Stimulated activated CD4-positive, alpha-beta T cell treated with anti-CD3 and anti-CD28 coated beads, Interleukin-2, amount 100 ng/mL, for 4 hours (primary cell): ENCODE results near the gene ID3.
A peak's percentile ranks its signal among the peaks of the same experiment; 100 is the strongest.

Source experiments
- DNase-seq: peaks from one replicate; pipeline ENCODE4 v3.0.0-alpha.2; 2020; ENCODE audit warnings: low read depth

The ID3 gene

DNA sequence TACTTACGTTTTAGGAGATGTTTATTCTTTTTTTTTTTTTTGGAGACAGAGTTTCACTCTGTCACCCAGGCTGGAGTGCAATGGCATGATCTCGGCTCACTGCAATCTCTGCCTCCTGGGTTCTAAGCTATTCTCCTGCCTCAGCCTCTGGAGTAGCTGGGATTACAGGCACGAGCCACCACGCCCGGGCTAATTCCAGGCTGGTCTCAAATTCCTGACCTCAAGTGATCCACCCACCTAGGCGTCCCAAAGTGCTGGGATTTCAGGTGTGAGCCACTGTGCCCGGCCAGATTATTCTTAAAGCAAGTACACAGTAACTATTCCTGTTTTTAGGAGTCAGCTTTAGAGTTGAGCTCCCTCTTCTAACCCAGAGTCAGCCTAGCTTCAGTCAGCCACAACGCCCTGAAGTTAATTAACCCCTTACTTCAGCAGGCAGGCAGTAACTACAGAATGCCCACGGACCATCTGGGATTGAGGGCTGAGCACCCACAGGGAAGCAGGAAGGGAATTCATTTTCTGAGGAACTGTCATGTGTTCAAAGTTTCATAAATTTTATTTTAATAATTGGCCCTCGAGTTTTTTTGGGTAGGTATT lies 5.3 kb upstream of the ID3 start:
- DNase-seq: no peak

DNA sequence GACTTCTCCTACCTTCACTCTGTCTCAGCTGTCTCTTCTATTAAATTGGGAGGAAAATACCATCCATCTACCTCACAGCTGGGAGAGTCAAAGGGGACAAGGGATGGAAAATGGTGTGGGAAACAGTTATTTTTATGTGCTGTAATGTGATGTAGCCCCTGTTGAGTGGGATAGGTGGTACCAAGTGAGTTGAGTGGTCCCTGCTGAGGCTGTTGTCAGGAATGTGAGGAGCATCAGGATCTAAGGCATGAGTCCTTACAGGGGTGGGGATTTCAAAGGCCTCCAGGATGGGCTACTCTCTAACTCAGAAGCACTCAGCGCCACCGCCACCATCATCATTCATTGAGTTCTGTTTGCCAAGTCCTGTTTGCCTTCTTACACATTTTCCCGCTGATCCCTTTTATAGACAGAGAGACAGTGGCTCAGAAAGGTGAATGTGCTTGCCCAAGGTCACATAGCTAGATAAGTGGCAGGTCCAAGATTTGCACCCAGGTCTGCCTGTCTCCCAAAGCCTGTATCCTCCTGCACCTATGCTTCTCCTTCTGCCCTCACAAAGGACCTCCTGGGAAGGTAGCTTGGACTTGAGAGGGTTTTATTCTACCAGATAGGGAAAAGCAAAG lies 4.6 kb upstream of the ID3 start:
- DNase-seq: no peak

DNA sequence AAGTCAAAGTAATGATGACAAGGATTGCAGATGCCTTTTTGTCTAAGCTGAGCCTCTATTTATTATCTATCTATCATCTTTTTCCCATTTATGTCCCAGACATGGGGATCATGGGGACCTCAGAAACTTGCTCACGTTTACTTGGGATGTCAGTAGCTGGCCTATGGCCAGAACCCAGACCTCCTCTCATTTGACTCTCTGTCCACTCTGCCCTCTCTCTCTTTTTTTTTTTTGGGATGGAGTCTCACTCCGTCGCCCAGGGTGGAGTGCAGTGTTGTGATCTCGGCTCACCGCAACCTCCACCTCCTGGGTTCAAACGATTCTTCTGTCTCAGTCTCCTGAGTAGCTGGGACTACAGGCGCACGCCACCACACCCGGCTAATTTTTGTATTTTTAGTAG lies 3.7 kb upstream of the ID3 start:
- no peak for DNase-seq

DNA sequence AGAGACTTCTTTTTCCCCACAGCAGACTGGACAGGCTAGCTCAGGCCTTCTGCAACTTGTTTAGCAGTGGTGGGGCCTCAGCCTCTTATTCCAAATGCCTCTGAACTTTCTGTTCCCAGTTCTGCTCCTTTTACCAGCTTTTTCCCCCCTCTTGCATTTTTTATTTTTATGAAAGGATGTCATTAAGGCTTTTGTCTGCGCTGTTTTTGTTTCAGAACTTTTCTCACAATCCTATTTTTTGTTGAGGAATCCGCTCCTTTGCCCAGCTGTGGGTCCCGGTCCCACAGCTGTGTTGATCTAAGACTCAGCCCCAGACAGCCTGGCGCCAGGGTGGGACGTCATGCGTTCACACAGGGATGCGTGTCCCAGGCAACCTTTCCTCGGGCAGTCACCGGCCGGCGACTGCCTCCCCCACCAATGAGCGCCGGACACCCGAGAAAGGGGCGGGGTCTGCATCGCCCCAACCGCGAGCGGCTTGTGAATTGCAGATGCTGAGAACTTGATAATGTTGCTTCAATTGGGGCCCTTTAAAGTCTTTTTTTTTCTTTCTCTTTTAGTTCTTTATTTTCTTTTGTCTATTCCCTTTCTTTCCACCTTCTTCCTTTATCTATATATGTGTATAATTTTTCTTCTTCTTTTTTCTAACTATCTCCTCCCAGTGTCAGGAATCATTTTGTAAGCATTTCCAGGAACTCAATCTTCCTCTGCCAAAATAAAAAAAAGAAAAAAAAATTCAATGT lies 3.0 kb upstream of the ID3 start:
- DNase-seq: no peak

DNA sequence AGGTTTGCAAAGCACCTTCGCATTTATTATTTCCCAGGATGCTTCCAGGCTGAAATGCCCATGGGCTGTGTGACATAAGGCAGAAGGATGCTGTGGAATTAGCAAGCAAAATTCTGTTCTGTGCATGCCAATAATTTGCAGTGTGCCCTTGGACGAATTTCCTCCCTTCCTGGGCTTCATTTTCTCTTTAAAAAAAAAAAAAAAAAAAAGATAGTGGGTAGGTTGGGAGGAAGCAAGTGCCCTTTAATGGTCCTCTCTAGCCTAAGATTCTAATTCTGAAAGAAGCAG lies 2.5 kb upstream of the ID3 start:
- no peak for DNase-seq

DNA sequence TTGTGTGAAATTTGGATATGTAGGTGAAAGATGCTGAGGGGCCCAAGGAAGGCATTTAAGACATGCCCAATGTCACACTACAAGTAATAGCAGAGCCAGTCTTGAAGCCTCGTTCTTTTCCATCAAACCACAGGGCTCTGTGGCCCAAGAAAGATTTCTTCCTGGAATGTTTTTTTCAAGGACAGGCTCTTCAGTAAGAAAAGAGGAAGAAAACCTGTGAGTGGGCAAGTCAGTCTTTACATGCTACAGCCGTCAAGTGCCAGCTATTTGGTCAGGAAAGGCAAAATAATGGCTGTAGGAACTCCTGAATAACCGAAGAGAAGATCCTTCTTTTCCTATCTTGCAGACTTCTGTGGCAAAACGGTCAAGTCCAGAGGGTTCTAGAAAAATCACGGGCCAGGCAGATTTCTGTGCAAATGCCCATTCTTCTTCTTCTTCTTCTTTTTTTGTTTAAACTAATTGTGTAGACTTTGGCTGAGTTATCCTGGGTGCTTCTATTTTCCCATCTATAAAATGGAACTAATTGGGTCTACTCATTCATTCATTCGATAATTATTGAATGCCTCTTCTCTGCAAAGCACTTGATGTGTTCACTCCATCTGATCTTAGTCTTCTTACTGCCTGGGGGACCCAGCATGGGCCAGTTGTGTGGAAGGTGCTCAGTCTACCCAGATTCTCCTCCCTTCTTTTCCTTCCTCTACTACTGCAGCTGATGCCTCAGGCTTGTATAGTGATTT lies 1.9 kb upstream of the ID3 start:
- no peak for DNase-seq

DNA sequence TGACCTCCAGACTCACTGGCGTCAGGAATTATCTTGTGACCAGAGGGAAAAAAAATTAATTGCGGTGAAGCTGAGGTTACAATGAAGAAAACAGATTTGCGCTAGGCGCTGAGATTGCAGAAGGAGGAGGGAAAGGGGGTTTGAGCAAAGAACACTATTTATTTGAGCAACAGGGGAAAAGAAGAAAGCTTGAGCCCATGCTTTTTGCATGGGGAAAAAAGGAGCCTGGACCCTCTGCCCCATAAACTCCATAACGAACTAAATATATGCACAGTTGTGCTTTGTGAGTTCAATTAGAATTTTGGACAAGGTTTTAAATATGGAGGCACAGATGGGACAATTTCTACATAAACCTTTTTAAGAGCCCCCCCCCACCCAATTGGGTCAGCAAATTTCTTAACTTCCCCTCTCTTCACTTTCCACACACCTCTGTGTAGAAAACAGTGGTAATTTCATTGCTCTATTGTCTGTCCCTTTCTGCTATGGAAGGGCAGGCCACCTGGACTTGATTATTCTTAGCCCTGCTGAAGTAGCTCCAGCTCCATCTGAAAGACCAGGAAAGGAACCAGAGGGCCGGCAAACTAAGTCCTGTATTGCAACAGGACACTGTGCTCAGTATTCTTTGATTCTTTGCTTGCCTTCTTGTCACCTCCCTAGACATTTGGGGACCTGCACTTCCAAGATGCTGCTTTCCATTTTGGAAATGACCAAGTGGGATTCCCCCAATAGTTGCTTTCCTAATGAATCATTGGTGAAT lies 862 bp upstream of the ID3 start:
- no peak for DNase-seq

DNA sequence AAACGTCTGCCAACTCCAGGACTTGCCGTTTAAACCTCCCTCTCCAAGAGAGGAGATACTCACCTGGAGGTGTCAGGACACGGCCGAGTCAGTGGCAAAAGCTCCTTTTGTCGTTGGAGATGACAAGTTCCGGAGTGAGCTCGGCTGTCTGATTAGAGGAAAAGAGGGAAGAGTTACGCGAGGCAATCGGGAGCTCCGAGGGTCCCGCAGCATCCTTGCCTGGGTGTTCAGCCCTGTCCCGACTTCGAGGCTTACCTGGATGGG lies 497 bp downstream of the ID3 start:
- DNase-seq: no peak

DNA sequence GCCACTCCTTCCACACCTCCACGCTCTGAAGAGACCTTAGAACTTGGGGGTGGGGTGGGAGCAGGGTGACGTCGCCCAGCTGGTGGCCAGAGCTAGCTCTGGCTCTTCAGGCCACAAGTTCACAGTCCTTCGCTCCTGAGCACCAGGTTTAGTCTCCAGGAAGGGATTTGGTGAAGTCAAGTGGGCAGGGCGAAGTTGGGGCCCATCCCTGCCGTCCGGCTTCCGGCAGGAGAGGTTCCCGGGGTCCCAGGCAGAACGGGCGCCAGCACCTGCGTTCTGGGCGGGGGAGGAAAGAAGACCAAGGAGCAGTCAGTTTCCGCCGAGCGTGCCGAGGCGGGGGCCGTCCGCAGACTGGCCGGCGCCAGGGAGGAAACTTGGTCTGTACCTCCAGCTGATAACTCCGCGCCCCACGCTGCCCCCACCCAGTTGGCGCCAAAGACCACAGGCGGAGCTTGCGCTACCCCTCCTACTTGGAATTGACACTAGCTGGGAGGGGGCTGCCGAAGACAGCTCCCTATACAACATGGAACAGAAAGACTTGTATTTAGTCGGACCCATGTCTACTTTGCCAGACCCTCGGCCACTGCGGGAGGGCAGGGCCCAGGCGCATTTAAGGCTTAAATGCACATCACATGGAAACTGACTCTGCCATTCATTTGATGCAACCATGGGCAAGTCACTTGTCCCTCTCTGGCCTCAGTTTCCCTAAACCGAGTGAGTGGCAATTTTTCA lies 995 bp downstream of the ID3 start:
- no peak for DNase-seq

DNA sequence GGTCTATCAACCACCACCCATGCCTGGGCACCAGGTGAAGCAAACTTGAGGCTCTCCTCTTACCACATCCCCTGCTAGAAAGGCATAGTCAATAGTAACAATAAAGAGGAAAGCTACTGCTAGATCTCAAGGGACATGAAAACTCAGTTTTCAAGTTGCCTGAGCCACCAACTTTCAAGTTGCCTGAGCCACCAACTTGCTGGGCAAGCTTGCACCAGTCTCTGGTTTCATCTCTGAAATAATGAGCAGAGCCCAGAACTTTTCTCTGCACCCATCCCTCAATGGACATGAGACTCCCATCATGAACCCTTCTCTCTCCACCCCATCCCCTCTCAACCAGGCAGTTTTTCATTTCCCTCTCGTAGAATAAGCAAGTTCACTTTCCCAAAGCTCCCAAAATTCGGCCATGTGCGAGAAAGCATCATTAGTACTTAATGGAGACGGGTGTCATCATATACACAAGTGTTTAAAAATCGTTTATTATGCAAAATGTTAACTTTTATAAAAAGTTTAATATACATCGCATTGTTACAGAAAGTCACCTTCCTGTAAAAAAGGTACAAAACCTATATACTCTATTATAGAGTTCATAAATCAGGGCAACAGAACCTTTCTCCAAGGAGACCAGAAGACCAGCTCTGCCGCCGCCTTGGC lies 1.7 kb downstream of the ID3 start:
- no peak for DNase-seq

DNA sequence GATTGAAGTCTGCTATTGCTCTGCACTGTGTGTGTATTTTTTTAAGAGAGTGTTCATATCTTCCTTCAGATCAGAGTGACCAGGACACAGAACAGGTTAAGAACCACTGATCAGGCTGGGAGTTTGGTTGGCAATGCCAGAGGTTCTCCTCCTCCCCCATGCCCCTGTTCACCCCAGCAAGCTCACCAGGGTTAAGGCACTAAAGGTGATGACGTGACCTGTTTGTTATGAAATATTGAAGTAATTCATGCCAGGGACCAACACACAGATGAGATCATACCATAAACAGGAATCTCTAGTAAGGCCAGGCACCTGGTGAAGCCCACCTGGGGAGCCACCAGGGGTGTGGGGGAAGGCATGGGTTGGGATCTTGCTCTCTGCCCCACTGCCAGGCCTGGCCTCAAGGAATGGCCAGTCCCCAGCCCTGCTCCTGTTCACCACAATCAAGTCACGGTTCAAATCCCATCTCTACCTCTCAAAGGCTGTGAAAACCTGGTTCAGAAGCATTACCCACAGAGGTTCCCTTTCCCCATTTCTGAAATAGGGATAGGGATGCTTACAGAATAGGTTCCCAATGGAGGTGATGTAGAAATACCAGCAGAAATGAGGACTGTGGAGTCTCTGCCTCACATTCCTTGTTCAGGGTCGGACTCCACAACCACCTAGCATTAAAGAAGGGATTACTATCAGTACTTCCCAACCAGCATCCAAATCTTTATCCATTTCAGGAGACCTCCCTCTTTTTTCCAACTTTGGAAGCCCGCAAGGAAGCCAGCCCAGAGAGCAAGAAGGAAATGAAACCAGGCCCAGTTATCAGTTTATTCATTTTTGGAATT lies 2.4 kb downstream of the ID3 start:
- no peak for DNase-seq

DNA sequence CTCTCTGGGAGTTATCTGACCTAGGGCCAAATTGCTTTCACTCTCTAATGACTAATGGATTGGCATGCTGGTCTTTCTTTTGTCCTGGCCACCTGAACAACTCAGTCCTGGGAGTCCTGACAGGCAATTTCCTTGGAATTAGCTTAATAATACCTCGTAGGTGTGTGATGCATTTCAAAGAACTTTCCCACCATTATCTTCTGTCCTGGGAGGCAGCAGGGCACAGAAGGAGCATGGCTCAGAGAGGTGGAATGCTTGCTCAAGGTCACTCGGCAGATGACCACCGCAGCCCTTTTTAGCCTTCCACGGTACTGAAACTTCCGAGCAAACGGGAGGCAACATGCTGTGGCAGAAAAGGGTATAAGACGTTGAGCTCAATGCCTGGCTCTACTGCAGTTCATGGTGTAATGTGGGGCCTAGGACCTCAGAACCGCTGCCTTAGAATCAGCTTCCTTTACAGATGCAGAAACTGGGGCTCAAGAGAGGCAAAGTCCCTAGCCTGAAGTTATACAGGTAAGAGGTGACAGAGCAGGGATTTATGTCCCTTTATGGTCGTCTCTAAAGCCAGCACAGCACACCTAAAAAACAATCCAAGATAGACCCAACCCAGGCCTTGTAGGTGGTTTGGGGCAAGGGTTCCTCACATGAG lies 3.2 kb downstream of the ID3 start:
- no peak for DNase-seq

DNA sequence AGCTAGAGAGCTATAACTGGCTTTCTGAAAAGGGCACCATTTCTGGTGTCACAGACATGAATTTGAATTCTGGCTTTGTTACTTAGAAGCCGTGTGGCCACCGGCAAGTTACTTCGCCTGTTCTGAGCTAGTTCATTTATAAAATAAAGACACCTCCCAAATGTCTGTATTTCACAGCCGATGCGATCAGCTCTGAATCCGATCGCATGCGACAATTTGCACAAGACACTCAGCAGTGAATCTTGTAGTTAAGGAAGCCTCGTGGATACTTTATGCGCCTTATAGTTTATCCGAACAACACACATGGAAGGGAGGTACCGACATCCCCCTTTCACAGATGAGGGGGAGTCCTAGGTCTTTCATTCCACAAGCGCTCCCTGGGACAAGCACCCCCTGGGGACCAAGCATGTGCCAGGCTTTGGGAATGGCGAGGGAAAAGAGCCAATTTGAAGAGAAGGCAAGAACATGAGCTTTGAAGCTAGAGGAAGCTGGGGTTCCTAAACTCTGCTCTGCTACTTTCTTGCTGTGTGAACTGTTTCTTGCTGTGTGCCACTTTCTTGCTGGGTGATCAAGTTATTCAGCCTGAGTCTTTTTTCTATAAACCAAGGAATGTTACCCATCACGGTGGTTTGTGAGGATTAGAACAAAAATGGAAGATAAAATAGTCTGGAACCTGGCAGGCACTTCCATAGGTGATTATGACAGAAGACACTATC lies 3.9 kb downstream of the ID3 start:
- no peak for DNase-seq

DNA sequence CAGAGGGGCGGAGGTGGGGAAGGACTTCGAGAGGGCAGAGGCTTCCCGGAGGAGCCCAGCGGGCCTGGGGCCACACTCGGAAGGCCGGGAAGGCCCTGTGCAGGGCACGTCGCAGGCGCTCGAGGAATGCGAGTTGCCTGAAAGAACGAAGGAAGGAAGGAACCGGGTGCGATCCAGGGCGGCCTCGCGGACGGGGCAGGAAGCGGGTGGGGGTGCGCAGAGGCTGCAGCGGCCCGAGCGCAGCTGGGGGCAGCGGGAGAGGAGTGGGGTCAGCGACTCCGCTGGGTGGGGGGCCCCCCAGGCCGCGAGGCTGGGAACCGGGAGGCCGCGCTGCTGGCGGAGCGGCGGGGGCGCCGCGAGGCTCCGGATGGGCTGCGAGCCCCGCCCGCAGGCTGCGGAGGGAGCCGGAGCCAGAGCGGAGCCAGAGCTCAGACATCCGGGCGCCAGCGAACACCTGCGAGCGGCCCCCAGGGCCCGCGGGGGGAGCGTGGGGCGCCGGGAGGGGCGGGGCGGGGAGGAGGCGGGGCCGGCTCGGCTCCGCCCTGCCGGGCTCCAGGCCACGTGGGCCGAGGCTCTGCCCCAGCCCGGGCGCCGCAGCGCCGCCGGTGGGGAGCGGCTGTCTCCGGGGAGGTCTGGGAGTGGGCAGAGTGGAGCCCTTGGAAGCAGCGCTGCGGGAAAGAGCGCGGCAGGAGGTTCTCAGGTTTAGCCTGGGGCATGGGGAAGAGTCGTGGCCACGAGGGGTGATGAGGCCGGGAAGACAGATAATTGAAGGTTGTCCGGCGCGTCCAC lies 4.6 kb downstream of the ID3 start:
- peak; percentile 79 for DNase-seq

DNA sequence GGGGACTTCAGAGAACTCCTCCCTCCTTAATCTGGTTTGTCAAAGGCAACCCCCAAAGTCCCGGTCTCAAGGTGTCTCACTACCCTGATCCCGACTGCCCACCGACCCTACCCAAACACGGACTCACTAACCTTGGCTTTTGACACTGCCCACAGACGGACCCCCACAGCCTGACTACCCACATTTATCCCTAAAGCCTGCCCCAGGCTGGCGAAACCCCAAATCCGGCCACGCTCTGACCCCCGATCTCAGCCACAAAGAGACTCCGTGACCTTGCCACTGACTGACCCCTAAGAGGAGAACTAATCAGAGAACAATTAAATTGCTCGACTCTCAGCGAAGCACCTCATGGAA lies 5.2 kb downstream of the ID3 start:
- DNase-seq: no peak

DNA sequence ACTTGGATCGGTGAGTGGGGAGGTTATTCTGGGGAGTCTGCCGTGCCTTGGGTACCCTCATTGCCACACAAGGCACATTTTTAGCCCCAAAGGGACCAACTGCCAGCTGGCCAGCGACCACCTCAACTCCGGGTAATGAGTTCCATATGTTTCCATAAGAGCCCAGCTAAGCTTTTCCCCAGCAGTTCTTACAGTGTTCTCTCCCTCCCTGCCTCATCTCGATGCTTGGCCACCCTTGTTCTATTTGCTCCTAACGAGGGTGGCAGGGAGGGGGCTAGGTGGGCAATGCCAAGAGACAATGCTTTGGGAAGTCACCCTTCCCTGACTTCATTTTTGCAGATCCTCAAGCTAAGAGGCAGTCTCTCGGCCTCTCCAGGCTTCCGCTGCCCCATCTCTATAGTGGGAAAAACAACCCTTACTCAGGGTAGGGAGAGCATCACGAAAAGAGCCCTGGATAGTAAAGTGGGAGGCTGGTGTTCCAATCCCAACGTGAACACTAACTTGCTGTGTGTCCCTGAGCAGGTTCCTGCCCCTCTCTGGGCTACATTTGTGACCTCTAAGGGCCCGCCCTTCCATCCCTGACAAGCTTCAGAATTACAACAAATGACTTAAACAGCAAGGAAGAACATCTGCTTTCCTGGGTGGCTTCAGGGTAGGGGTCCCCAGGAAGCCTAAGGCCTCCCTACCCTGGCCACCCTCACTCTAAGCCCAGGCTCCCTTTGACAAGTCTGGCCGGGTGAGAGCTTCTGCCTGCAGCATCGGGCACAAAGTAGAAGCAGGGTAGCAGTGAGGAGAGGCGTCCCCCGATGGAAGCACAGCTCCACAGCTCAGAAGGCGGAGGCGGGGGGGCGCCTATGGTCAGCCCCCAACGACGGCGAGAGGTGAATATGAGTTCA lies 5.8 kb downstream of the ID3 start:
- no peak for DNase-seq

DNA sequence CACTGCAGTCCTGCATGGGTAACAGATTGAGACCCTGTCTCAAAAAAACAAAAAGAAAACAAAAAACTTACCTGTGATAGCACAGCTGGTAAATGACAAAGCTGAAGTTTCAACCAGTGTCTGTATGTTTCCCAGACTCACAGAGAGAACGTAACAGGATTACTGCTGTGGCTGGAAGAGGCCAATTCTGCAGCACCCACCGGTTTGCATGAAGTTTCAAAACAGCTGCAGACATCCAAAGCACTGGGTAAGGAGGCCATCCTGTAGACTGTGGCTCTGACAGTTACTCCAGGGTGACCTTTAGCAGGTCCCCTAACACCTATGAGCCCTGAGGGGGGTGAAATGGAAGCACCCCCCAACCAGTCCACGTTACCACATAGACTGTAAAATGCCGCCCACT lies 7.5 kb downstream of the ID3 start:
- no peak for DNase-seq

DNA sequence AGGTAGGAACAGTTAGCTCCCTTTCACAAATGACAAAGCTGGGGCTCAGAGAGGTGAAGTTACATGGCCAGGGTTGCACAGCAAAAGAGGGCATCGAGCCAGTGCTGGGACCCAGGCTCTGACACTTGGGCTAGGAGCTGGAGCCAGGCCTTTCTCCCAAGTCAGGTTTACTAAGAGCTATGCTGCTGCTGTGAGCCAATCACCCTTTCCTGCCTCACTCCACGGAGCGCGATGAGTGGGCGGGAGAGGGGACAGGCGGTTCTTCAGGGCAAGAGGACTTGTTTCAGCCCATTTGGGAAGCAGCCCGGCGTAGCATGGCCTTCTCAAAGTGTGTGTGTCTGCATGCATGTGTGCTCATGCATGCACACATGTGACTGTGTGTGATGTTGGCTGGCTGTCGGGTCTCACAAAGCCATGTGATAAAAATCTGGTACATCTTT lies 10.6 kb downstream of the ID3 start:
- no peak for DNase-seq
